GM13977 (cell line): ENCODE data around the gene PGM5.

ENCODE experiments used
- DNase-seq: peaks from one replicate; pipeline ENCODE4 v3.0.0; 2012; ENCODE audit warnings: low spot score
- in situ Hi-C: fragments of 300-500 bp; cut with MboI; formaldehyde crosslinking; loops from one replicate; pipeline ENCODE4 v1.12.0; 2022; ENCODE audit warnings: low sequenced_read_pairs, low pct_unique_long_range_greater_than_20kb, mixed read lengths, inconsistent platforms; ENCODE audit not compliant: unreplicated experiment
- TF ChIP-seq, protein P1 (sequence below): IDR thresholded peaks from 2 replicates; pipeline ENCODE4 v1.5.1; 2012; ENCODE audit warnings: mild to moderate bottlenecking, control low read depth; ENCODE audit not compliant: insufficient read depth; ENCODE audit errors: extremely low read depth, missing control alignments

Gene PGM5

DNA sequence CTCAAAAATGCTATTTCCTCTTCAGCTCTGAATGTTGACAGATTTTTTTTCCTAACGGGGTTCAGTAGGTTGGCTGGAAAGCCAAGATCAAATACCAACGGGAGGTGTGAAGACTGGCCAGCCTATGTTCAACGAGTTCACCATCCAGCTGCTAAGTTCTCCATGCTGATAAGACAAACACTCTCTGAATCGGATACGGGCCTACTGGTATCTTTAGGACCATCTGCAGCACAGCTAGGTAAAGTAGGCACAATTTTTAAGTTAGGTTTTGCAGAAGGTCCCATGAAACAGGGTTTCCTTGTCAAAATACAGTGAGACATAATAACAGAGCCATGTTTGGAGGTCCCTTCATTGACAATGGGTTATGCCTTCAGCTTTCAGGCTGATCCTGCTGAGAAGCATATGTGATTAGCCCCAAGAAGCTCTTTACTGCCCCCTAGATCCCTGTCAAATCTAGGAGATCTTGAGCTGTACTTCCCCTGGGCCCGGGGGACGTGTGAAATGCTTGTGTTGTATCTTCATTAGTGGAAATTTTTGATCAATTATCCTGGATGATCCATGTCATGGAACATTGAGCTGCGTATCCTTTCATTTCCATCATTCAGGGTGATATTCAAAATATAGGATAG lies 60.6 kb downstream of the PGM5 start:
- DNase-seq, result peak; percentile 7
- in situ Hi-C loops, result no loop called here
- TF ChIP-seq, protein P1, sequence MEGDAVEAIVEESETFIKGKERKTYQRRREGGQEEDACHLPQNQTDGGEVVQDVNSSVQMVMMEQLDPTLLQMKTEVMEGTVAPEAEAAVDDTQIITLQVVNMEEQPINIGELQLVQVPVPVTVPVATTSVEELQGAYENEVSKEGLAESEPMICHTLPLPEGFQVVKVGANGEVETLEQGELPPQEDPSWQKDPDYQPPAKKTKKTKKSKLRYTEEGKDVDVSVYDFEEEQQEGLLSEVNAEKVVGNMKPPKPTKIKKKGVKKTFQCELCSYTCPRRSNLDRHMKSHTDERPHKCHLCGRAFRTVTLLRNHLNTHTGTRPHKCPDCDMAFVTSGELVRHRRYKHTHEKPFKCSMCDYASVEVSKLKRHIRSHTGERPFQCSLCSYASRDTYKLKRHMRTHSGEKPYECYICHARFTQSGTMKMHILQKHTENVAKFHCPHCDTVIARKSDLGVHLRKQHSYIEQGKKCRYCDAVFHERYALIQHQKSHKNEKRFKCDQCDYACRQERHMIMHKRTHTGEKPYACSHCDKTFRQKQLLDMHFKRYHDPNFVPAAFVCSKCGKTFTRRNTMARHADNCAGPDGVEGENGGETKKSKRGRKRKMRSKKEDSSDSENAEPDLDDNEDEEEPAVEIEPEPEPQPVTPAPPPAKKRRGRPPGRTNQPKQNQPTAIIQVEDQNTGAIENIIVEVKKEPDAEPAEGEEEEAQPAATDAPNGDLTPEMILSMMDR, result peak; percentile 42

GRCh38 chr9:68417762-68418161 lies 61.4 kb downstream of the PGM5 start:
- TF ChIP-seq, protein P1, result no peak
- DNase-seq, result no peak
- in situ Hi-C loops, result no loop called here

DNA sequence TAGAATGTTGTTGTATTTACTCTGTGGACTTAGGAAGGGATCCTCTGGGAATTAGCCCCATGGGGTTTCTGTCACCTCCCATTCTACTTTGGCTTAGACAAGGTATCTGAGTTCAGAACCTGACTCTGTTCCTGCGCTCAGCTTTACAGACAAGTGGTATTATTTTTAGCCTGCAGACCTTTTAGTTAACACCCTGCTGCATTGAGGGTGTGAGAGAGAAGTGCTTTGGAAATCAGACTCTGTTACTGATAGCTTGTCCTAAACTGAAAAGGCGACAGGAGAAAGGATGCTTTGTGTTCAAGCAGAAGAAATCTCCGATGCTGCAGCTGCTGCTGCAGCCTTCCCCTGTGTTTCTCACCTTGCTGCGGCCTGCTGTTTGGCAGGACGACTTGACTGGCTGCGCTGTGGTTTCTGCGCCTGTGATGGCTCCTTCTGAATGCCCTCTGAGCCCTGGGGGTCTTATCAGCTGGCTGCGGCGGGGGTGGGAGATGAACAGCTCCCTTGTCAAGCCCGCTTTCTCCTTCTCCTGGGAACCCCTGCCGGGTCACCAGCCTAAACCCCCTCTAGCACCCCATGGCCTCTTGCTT lies 61.9 kb downstream of the PGM5 start:
- no peak for DNase-seq
- in situ Hi-C loops, result no loop called here
- TF ChIP-seq, protein P1, result no peak

GRCh38 chr9:68419901-68420300 lies 63.5 kb downstream of the PGM5 start:
- in situ Hi-C loops, result no loop called here
- DNase-seq, result no peak
- TF ChIP-seq, protein P1, result no peak

DNA sequence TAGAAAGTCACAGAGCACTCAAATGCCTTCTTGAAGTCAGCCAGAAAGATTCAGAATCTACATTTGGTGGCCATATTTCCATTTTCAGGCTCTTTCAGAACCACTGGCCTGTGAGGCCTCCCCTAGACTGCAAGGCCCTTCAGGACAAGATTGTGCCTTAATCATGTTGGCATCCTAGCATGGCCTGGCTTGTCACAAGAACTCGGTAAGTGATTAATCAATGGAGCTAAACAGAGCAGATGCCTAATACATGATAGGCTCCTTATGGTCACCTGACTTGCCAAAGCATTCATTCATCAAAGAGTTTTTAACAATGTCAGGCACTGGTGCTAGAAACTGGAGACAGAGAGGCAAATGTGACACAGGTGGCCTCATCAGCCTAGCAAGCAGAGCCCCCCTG lies 70.3 kb downstream of the PGM5 start:
- in situ Hi-C loops, result no loop called here
- TF ChIP-seq, protein P1, result no peak
- DNase-seq, result no peak

- in situ Hi-C loops, result no loop called here
- TF ChIP-seq, protein P1, result no peak
- no peak for DNase-seq
These were observed 71.0 kb downstream of the PGM5 start for GRCh38 chr9:68427216-68427977.
